CD4-positive, alpha-beta T cell (primary cell): ENCODE measurements around the gene AFAP1. TPM values are rescaled to one million over a fixed set of nuclear protein-coding genes. Genes with fewer than 3 reads are reported as not detected.
A peak's percentile ranks its signal among the peaks of the same experiment; 100 is the strongest.

Experiments used
- ATAC-seq: fragments of 200-7000 bp; cut with Tn5 transposase; one replicate; pipeline ENCODE4 v1.10.0; 2022; ENCODE audit warnings: mild to moderate bottlenecking; ENCODE audit not compliant: poor library complexity
- CTCF ChIA-PET: fragments of 350-600 bp; sonication (Branson Sonifier 250); formaldehyde crosslinking; loops from one replicate; lab custom pipeline; 2021; ENCODE audit warnings: antibody characterized with exemption, inconsistent platforms; lab: Charles Lee
- POLR2A ChIA-PET: fragments of 350-600 bp; sonication (Branson Sonifier 250); formaldehyde crosslinking; loops from one replicate; lab custom pipeline; 2021; ENCODE audit warnings: antibody characterized with exemption, inconsistent platforms; lab: Charles Lee
- DNase-seq, 14 experiments: peaks; one replicate each; pipeline ENCODE4 v3.0.0-alpha.2; 2013 to 2020; ENCODE audit warnings: mixed read lengths in 2 of 14
- H3K27ac ChIP-seq, 2 donors: one replicate each; pipeline versions ENCODE4 v1.5.1 to v1.7.0; 2013; ENCODE audit warnings: low read length in 2 of 2, low read depth in 1 of 2, mild to moderate bottlenecking in 1 of 2
- H3K27me3 ChIP-seq, 2 experiments: 1 replicate in 1 of 2; 2 replicates in 1 of 2; pipeline versions ENCODE4 v1.6.1 to v1.7.0; 2013; ENCODE audit warnings: low read length in 2 of 2, control low read depth in 1 of 2, mild to moderate bottlenecking in 1 of 2, moderate library complexity in 1 of 2; ENCODE audit not compliant: insufficient read depth in 2 of 2, control insufficient read depth in 1 of 2
- H3K36me3 ChIP-seq: one replicate; pipeline ENCODE4 v1.6.1; 2013; ENCODE audit warnings: low read length, control low read depth; ENCODE audit not compliant: insufficient read depth
- H3K4me1 ChIP-seq: one replicate; pipeline ENCODE4 v1.6.1; 2013; ENCODE audit warnings: low read length, control low read depth; ENCODE audit not compliant: insufficient read depth
- H3K4me3 ChIP-seq: one replicate; pipeline ENCODE4 v1.5.1; 2013; ENCODE audit warnings: mild to moderate bottlenecking, low read length, moderate library complexity
- H3K9me3 ChIP-seq, 2 experiments: 1 replicate in 1 of 2; 2 replicates in 1 of 2; pipeline versions ENCODE4 v1.6.1 to v1.7.0; 2013; ENCODE audit warnings: low read length in 2 of 2, mild to moderate bottlenecking in 2 of 2, control low read depth in 1 of 2, moderate library complexity in 1 of 2; ENCODE audit not compliant: control insufficient read depth in 1 of 2, insufficient read depth in 1 of 2
- H3K27ac Mint-ChIP-seq: one replicate; pipeline ENCODE4 v1.8.0; 2020; ENCODE audit warnings: mixed read lengths
- H3K27me3 Mint-ChIP-seq: one replicate; pipeline ENCODE4 v1.8.0; 2021; ENCODE audit warnings: mixed read lengths
- H3K36me3 Mint-ChIP-seq: one replicate; pipeline ENCODE4 v1.8.0; 2021; ENCODE audit warnings: low read depth, mixed read lengths
- H3K4me1 Mint-ChIP-seq: one replicate; pipeline ENCODE4 v1.8.0; 2021; ENCODE audit warnings: low read depth, mixed read lengths
- H3K4me3 Mint-ChIP-seq: one replicate; pipeline ENCODE4 v1.8.0; 2020; ENCODE audit warnings: mild to moderate bottlenecking, mixed read lengths
- H3K9me3 Mint-ChIP-seq: one replicate; pipeline ENCODE4 v1.8.0; 2020; ENCODE audit warnings: mixed read lengths
- intact Hi-C, 2 experiments: fragments of 100-400 bp; cut with DNase I in 1 of 2; cut with micrococcal nuclease in 1 of 2; formaldehyde crosslinking; loops; one replicate each; pipeline versions ENCODE4 v1.15.1 to v1.9.0; 2023 to 2025; cut with DNase I, micrococcal nuclease
- total RNA-seq, 174 experiments: library from RNA in 2 of 174; stranded (reverse) in 2 of 174; gene quantifications; one replicate each; pipeline ENCODE4 v1.2.3 and lab custom pipeline; 2021 to 2026
- TF ChIP-seq, protein P1 (sequence below): fragments of 200-600 bp; IDR thresholded peaks from one replicate; pipeline ENCODE4 v1.8.0; 2022; ENCODE audit warnings: antibody characterized with exemption, mild to moderate bottlenecking

The AFAP1 gene
- total RNA-seq, 2 experiments from 2014 or later: 9.8 to 10.9 TPM

DNA sequence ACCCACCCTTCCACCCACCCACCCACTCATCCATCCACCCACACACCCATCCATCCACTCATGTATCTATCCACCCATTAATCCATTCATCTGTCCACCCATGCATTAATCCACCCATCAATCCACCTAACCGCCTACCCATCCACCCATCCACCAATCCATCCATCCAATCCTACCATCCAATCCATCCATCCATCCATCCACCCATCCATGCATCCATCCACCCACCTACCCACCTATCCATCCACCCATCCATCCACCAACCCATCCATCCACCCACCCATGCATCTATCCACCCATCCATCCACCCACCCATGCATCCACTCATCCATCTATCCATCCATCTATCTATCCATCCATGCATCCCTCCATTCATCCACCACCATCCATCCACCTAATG lies 34.8 kb upstream of the AFAP1 start:
- Mint-ChIP-seq H3K27ac (no peak overlapping the region), H3K27me3 (no peaks in the 10 kb centered on the region), H3K4me3 (no peak overlapping the region), H3K36me3 (no peaks in the 10 kb centered on the region), H3K9me3 (no peaks in the 10 kb centered on the region), H3K4me1 (peaks cover 30% of the 10 kb centered on the region)
- TF ChIP-seq, protein P1, sequence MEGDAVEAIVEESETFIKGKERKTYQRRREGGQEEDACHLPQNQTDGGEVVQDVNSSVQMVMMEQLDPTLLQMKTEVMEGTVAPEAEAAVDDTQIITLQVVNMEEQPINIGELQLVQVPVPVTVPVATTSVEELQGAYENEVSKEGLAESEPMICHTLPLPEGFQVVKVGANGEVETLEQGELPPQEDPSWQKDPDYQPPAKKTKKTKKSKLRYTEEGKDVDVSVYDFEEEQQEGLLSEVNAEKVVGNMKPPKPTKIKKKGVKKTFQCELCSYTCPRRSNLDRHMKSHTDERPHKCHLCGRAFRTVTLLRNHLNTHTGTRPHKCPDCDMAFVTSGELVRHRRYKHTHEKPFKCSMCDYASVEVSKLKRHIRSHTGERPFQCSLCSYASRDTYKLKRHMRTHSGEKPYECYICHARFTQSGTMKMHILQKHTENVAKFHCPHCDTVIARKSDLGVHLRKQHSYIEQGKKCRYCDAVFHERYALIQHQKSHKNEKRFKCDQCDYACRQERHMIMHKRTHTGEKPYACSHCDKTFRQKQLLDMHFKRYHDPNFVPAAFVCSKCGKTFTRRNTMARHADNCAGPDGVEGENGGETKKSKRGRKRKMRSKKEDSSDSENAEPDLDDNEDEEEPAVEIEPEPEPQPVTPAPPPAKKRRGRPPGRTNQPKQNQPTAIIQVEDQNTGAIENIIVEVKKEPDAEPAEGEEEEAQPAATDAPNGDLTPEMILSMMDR: no peak
- H3K4me3 ChIP-seq: no peak overlapping the region
- peaks cover 42% of the 10 kb centered on the region for H3K4me1 ChIP-seq
- DNase-seq (no peak), ATAC-seq (no peak)
- intact Hi-C loops: no loop called here
- ChIA-PET POLR2A (no interaction called here), CTCF (no interaction called here)
- H3K27ac ChIP-seq: no peak overlapping the region
- no peaks in the 10 kb centered on the region for H3K36me3 ChIP-seq
- H3K27me3 ChIP-seq: no peaks in the 10 kb centered on the region
- H3K9me3 ChIP-seq: no peaks in the 10 kb centered on the region

DNA sequence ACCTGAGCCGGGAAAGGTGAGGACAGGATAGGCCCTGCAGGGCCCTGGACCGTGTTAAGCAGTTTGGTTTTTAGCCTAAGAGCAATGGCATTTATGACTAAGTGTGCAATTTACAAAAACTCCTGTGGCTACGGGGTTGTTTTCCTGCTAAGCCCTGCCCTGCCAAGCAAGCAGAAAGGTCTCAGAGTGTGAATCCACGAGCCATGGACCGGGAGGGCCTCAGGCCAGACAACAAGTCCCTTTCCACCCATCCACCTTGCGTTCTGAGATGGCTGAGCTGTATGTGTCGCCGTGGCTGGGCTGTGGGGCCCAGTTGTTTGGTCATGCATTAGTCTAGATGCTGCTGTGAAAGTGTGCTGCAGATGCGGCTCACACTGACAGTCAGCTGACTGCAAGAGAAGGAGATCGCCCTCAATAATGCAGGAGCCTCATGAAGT lies 33.9 kb upstream of the AFAP1 start:
- Mint-ChIP-seq H3K27me3 (no peaks in the 10 kb centered on the region), H3K4me1 (peaks cover 34% of the 10 kb centered on the region), H3K9me3 (no peaks in the 10 kb centered on the region), H3K36me3 (no peaks in the 10 kb centered on the region), H3K4me3 (no peak overlapping the region), H3K27ac (no peak overlapping the region)
- intact Hi-C loops: no loop called here
- ATAC-seq (no peak), DNase-seq (peak in 1 of 14 experiments; percentile 27)
- Histone ChIP-seq H3K4me3 (no peak overlapping the region), H3K27me3 (no peaks in the 10 kb centered on the region), H3K36me3 (no peaks in the 10 kb centered on the region), H3K27ac (peak overlapping the region in 1 of 2 donors; percentile 29), H3K9me3 (no peaks in the 10 kb centered on the region), H3K4me1 (peaks cover 51% of the 10 kb centered on the region)
- ChIA-PET CTCF (no interaction called here), POLR2A (no interaction called here)
- TF ChIP-seq, protein P1: no peak

DNA sequence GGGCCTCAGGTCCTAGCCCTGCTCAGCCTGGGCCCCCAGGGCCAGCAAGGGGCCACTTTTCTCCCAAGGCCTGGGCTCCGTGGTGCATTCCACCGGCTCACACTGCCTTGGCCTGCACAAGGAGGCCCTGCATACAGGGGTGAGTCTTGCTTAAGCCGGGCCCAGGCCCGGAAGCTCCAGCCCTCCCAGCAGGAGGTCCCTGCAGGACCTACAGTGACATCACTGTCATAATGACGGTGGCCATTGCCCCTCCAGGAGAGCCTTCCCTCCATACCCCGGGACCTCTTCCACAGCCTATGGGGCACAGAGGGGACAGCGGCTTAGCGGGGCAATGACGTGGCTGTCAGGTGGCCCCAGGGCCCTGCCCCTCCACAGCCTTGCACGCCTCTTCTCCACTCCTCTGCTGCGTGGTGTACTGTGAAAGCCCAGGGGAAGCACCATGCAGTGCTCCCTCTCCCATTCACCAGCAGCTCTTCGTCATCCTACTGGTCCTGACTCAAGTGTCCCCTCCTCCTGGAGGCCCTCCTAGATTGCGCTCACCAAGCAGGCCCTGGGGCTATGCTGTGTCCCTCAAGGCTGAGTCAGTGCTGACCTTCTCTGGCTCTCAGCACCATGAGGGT lies 32.3 kb upstream of the AFAP1 start:
- Mint-ChIP-seq H3K36me3 (no peaks in the 10 kb centered on the region), H3K9me3 (no peaks in the 10 kb centered on the region), H3K4me1 (peaks cover 40% of the 10 kb centered on the region), H3K27me3 (no peaks in the 10 kb centered on the region), H3K4me3 (peak overlapping the region; percentile 93), H3K27ac (peak overlapping the region; percentile 94)
- DNase-seq (peak in 1 of 14 experiments; percentile 17), ATAC-seq (no peak)
- TF ChIP-seq, protein P1: no peak
- Histone ChIP-seq H3K27ac (peak overlapping the region; percentile 1 to 63), H3K9me3 (no peaks in the 10 kb centered on the region), H3K4me3 (peak overlapping the region; percentile 75), H3K4me1 (peaks cover 62% of the 10 kb centered on the region), H3K36me3 (no peaks in the 10 kb centered on the region), H3K27me3 (no peaks in the 10 kb centered on the region)
- intact Hi-C loops: loop anchor here in 1 of 2 experiments (2.0 kb wide), 1 partner anchor 33 kb away; the partner anchor contains the start of gene AFAP1
- ChIA-PET CTCF (no interaction called here), POLR2A (no interaction called here)
